ENCODE data around the gene TICAM1. TPM values are rescaled to one million over a fixed set of nuclear protein-coding genes. Genes with fewer than 3 reads are reported as not detected.

TICAM1 gene
- total RNA-seq, 4 donors from 2014 or later, result 16.5 to 28.3 (median 20.3) TPM

- H3K27ac ChIP-seq, result no peak overlapping the region
- H3K4me3 ChIP-seq, result no peak overlapping the region
- DNase-seq (ENCODE audit: low spot score in 2 of 2), result no peak
- H3K27me3 ChIP-seq, result no peaks in the 10 kb centered on the region
- TF ChIP-seq CTCF (IDR thresholded peaks at IDR 0.05) (no peak), POLR2A (IDR thresholded peaks at IDR 0.05) (no peak), EP300 (IDR thresholded peaks at IDR 0.05) (no peak), POLR2AphosphoS5 (IDR thresholded peaks at IDR 0.05) (no peak)
- peaks cover 20% of the 10 kb centered on the region for H3K4me1 ChIP-seq
- H3K9me3 ChIP-seq, result no peaks in the 10 kb centered on the region
- WGBS, result 78% methylated on average over 6 of the region's 6 CpGs
- no peaks in the 10 kb centered on the region for H3K36me3 ChIP-seq
Observed at GRCh38 chr19:4871711-4872110, 40.2 kb upstream of the TICAM1 start.

GRCh38 chr19:4870025-4870700, 38.7 kb upstream of the TICAM1 start:
- H3K27me3 ChIP-seq, result no peaks in the 10 kb centered on the region
- TF ChIP-seq CTCF (IDR thresholded peaks at IDR 0.05), result no peak
- TF ChIP-seq POLR2A (IDR thresholded peaks at IDR 0.05), result no peak
- TF ChIP-seq POLR2AphosphoS5 (IDR thresholded peaks at IDR 0.05), result no peak
- no peak for TF ChIP-seq EP300 (IDR thresholded peaks at IDR 0.05)
- no peak for DNase-seq (ENCODE audit: low spot score in 2 of 2)
- no peaks in the 10 kb centered on the region for H3K9me3 ChIP-seq
- H3K27ac ChIP-seq, result no peak overlapping the region
- H3K4me1 ChIP-seq, result peaks cover 28% of the 10 kb centered on the region
- no peak overlapping the region for H3K4me3 ChIP-seq
- H3K36me3 ChIP-seq, result no peaks in the 10 kb centered on the region
- 57% methylated on average over 10 of the region's 10 CpGs for WGBS

GRCh38 chr19:4868286-4868834, 36.8 kb upstream of the TICAM1 start:
- no peak for DNase-seq (ENCODE audit: low spot score in 2 of 2)
- peak overlapping the region; percentile 86 for H3K4me3 ChIP-seq
- WGBS, result 69% methylated on average over 10 of the region's 10 CpGs
- H3K9me3 ChIP-seq, result no peaks in the 10 kb centered on the region
- TF ChIP-seq POLR2AphosphoS5 (IDR thresholded peaks at IDR 0.05) (no peak), CTCF (IDR thresholded peaks at IDR 0.05) (no peak), POLR2A (IDR thresholded peaks at IDR 0.05) (no peak), EP300 (IDR thresholded peaks at IDR 0.05) (no peak)
- no peaks in the 10 kb centered on the region for H3K27me3 ChIP-seq
- H3K36me3 ChIP-seq, result no peaks in the 10 kb centered on the region
- H3K27ac ChIP-seq, result no peak overlapping the region
- peaks cover 28% of the 10 kb centered on the region for H3K4me1 ChIP-seq

- Histone ChIP-seq H3K9me3 (no peaks in the 10 kb centered on the region), H3K27ac (peak within 1 kb of the TSS; percentile 88), H3K36me3 (no peaks in the 10 kb centered on the region), H3K4me1 (peaks cover 30% of the 10 kb centered on the region), H3K4me3 (peak within 1 kb of the TSS; percentile 86), H3K27me3 (no peaks in the 10 kb centered on the region)
- peak; percentile 99 for DNase-seq (ENCODE audit: low spot score in 2 of 2)
- WGBS, result 15% methylated on average over 11 of the region's 46 CpGs
- TF ChIP-seq POLR2A (IDR thresholded peaks at IDR 0.05), result peak in 1 of 2 donors; percentile 39
- TF ChIP-seq CTCF (IDR thresholded peaks at IDR 0.05), result no peak
Observed at GRCh38 chr19:4867534-4868285, 36.2 kb upstream of the TICAM1 start, which contains the start of gene PLIN3. TSS of gene PLIN3 (minus strand) at chr19:4867667. CDS start at chr19:4861394, 6,273 bp downstream.

Measured in suprapubic skin (tissue), 4 donors.